ENCODE results near the gene MAPK7.

MAPK7 gene

GRCh38 chr17:19424934-19425868 lies 46.9 kb downstream of the MAPK7 start:
- DNase-seq, result no peak

GRCh38 chr17:19426631-19427030 lies 48.3 kb downstream of the MAPK7 start:
- DNase-seq, result no peak

- no peak for DNase-seq
Observed at GRCh38 chr17:19431691-19432090, 53.4 kb downstream of the MAPK7 start.
